ENCODE results near the gene SLC38A5. TPM values are rescaled to one million over a fixed set of nuclear protein-coding genes. Genes with fewer than 3 reads are reported as not detected.
"Not testable (repeated sequence)": the region's sequence is repeated elsewhere in the genome, so short reads cannot be mapped to it uniquely, and the experiment has no call there.

SLC38A5 gene

DNA sequence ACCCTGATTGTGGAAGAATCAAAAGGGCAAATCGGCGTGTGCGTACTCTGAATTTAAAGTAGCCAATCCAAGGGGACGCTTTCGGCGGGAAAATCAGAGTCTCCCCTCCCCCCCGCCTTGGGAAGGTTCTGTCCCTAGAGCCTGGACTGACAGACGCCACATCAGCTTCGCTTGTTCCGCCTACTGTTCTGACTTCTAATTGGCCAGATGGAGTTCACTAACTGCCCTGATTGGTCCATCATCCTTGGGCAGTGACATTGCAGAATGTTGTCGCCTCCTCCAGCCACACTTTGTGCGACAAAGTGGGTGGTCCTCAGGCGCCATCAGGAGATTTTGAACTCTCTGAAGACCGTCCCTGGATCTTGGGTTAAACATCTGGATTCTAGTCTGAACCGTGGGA is 58.2 kb downstream of the SLC38A5 start, which contains the start of gene SSX4B:
Gene SSX4B, minus strand, starts transcription at position 101 of the 400 bp plus-strand sequence. CDS start 588 bp downstream, outside the sequence.
- H4K8ac ChIP-seq (ENCODE audit: low read depth, low read length); H3K36me3 ChIP-seq (replicated peaks in 1 of 2; ENCODE audit: control insufficient read depth in 2 of 2, insufficient read depth in 2 of 2, low read length in 2 of 2); H3K79me1 ChIP-seq (ENCODE audit: low read depth, low read length); H3K9me3 ChIP-seq (replicated peaks in 1 of 2; ENCODE audit: control insufficient read depth in 2 of 2, insufficient read depth in 1 of 2, low read depth in 1 of 2, low read length in 2 of 2); H4K91ac ChIP-seq (ENCODE audit: low read depth, low read length, poor library complexity); H3K14ac ChIP-seq (ENCODE audit: low read length); H3K23ac ChIP-seq (ENCODE audit: low read depth, low read length, poor library complexity); DNase-seq (ENCODE audit: low spot score); H3K4ac ChIP-seq (ENCODE audit: low read length); H3K27ac ChIP-seq (replicated peaks; ENCODE audit: low read length); H3K27me3 ChIP-seq (ENCODE audit: control insufficient read depth in 3 of 3, insufficient read depth in 3 of 3, low read depth in 1 of 3, low read length in 3 of 3); H3K18ac ChIP-seq (ENCODE audit: low read length); H2AFZ ChIP-seq (ENCODE audit: low read length); H2BK15ac ChIP-seq (ENCODE audit: low read length); H2BK12ac ChIP-seq (ENCODE audit: low read length); H3K4me2 ChIP-seq (ENCODE audit: insufficient read depth, low read length, poor library complexity, severe bottlenecking); H3K4me1 ChIP-seq (ENCODE audit: control insufficient read depth in 2 of 2, insufficient read depth in 1 of 2, low read depth in 1 of 2, low read length in 2 of 2); H3K4me3 ChIP-seq (ENCODE audit: low read length in 2 of 2); H2BK120ac ChIP-seq (ENCODE audit: low read depth, low read length); H2BK5ac ChIP-seq (ENCODE audit: low read length); H3K9ac ChIP-seq (ENCODE audit: low read depth, low read length, poor library complexity); H2AK5ac ChIP-seq (ENCODE audit: low read depth, low read length): not testable (repeated sequence)
- WGBS, 2 donors (ENCODE audit: extremely low coverage in 2 of 2, insufficient read length in 2 of 2, insufficient replicate concordance in 1 of 2) = no CpG with 5 or more reads among the region's 15 CpGs

Small RNAs within 50 kb of the gene (small RNA-seq; reads per million reads assigned to genes)
- gene AL606490.4 (ENCODE audit: insufficient read depth) = not detected

All from neuronal stem cell (in vitro differentiated cells).